Muscle layer of duodenum (tissue), 2 donors: ENCODE measurements around the gene MAP3K14.

Source experiments
- H3K27ac ChIP-seq: one replicate; pipeline ENCODE4 v1.7.0; 2013; ENCODE audit warnings: mild to moderate bottlenecking, low read length
- H3K27me3 ChIP-seq: one replicate; pipeline ENCODE4 v1.7.0; 2013; ENCODE audit warnings: low read depth, mild to moderate bottlenecking, control low read depth, low read length
- H3K36me3 ChIP-seq, 2 donors: one replicate each; pipeline ENCODE4 v1.7.0; 2013; ENCODE audit warnings: low read length in 2 of 2, control low read depth in 1 of 2, mild to moderate bottlenecking in 1 of 2; ENCODE audit not compliant: insufficient read depth in 2 of 2, control insufficient read depth in 1 of 2
- H3K4me1 ChIP-seq, 2 donors: one replicate each; pipeline ENCODE4 v1.7.0; 2013; ENCODE audit warnings: low read length in 2 of 2, mild to moderate bottlenecking in 2 of 2, control low read depth in 1 of 2, moderate library complexity in 1 of 2; ENCODE audit not compliant: insufficient read depth in 2 of 2, control insufficient read depth in 1 of 2
- H3K4me3 ChIP-seq, 2 donors: one replicate each; pipeline ENCODE4 v1.7.0; 2013; ENCODE audit warnings: low read length in 2 of 2, low read depth in 1 of 2, mild to moderate bottlenecking in 1 of 2
- H3K9me3 ChIP-seq, 2 donors: one replicate each; pipeline ENCODE4 v1.7.0; 2013; ENCODE audit warnings: low read length in 2 of 2, control low read depth in 1 of 2, mild to moderate bottlenecking in 1 of 2; ENCODE audit not compliant: control insufficient read depth in 1 of 2
- donor health status: healthy.

Gene MAP3K14

DNA sequence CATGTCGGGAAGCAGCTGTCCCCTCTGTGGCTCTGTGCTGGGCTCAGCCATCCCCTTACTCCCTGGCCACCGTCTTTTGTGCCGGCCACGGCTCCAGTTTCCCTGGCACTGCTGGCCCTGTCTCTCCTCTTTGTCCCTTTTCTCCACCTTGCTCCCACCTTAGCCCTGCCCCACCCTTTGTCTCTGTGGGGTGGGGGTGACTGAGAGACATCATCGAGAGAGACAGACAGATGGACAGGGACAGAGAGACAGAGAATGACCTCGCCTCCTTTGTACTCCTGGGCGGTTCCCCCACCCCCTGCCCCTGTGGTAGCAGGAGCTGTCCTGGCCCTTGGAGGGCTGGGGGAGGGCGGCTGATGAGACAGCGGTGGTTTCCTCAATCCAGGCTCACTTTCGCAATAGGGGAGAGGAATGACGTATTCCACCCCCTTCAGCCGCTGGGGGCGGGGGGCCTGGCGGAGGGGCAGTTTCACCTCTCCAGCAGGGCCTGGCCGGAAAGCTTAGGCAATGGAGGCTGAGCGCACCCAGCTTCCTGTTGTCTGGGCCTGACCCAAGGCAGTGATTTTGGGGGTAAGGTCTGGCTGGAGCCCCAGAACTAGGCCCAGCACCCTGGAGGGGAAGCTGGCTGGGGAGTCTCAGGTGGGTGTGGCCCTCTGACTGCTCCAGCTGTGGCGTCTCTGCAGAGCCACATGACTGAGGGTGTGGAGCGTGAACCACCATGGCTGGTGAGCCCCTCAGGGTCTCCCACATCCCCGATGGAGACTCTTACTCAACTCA is 87.9 kb downstream of the MAP3K14 start:
- Histone ChIP-seq H3K36me3 (no peaks in the 10 kb centered on the region), H3K4me3 (peak overlapping the region; percentile 7 to 34)

GRCh38 chr17:45227926-45228762 is 88.7 kb downstream of the MAP3K14 start:
- Histone ChIP-seq H3K9me3 (no peaks in the 10 kb centered on the region), H3K4me3 (peak overlapping the region; percentile 11 to 34), H3K4me1 (peaks cover 27 to 31% of the 10 kb centered on the region in 2 donors), H3K36me3 (no peaks in the 10 kb centered on the region), H3K27me3 (no peaks in the 10 kb centered on the region), H3K27ac (peak overlapping the region; percentile 79)

More for the DNA sequence above, 87.9 kb downstream of the MAP3K14 start:
- peak overlapping the region; percentile 79 for H3K27ac ChIP-seq
- no peaks in the 10 kb centered on the region for H3K9me3 ChIP-seq
- H3K27me3 ChIP-seq: no peaks in the 10 kb centered on the region
- H3K4me1 ChIP-seq: peaks cover 27 to 31% of the 10 kb centered on the region in 2 donors

DNA sequence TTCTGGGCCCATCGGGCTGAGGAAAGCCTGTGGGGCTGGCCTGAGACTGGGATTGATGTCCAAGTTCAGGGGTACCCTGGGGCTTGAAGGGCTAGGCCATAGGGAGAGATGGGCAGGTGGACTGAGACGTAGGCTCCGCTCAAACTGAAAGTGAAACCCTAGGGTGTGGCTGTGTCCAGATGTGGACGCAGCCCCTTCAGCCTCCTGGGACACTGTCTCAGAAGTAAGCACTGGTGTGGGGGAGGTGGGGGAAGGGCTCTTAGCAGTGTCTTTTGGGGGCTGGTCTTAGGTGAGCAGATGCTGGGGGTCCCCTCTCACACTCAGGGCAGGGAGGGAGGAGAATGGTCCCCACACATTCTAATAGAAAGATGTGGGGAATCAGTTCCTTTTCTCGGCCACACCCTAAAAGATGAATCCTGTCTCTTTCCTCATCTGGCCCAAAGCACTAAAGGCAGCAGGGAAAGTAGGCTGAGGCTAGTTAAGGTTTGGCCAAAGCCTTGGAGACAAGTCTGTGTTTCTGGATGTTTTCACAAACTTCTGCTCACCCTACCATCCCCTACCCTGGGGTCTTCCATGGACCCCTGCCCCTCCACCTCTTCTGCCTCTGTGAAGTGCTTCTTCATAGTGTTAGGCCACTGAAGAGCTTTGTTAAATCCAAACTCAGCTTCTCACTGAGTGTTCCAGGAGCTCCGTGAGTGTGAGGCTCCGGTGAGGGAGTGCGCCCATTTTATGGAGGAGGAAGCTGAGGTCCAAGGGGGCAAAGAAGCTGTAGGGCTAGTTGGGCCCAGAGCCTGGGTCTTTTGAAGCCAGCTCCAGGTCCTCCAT is 89.5 kb downstream of the MAP3K14 start:
- Histone ChIP-seq H3K4me3 (peak overlapping the region; percentile 2 to 70), H3K27ac (peak overlapping the region; percentile 79), H3K36me3 (no peaks in the 10 kb centered on the region), H3K4me1 (peaks cover 27 to 34% of the 10 kb centered on the region in 2 donors), H3K9me3 (no peaks in the 10 kb centered on the region), H3K27me3 (no peaks in the 10 kb centered on the region)

DNA sequence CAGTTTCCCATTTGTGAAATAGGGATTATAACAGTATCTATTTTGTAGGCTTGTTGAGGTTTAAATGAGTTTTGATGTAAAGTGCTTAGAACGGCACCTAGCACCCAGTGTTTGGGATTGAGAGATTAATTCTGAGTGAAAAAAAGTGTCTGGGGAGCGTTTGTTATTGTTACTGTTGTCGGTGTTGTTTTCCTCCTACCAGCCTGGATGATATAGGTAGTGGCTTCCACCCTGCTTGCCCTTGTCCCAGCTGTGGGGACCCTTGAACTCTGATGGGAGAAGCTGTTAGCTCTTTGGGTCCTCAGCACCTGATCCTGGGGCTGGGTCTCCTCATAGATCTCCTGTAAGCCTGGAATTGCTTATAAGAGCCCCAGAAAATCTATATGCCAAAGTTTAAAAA is 90.2 kb downstream of the MAP3K14 start:
- peak overlapping the region; percentile 2 to 70 for H3K4me3 ChIP-seq
- peaks cover 27 to 37% of the 10 kb centered on the region in 2 donors for H3K4me1 ChIP-seq
- no peaks in the 10 kb centered on the region for H3K36me3 ChIP-seq
- peak overlapping the region; percentile 79 for H3K27ac ChIP-seq
- H3K27me3 ChIP-seq: no peaks in the 10 kb centered on the region
- H3K9me3 ChIP-seq: no peaks in the 10 kb centered on the region

- Histone ChIP-seq H3K4me3 (peak overlapping the region; percentile 47 to 70), H3K27ac (peak overlapping the region; percentile 79), H3K36me3 (no peaks in the 10 kb centered on the region), H3K4me1 (peaks cover 27 to 35% of the 10 kb centered on the region in 2 donors), H3K9me3 (no peaks in the 10 kb centered on the region), H3K27me3 (no peaks in the 10 kb centered on the region)
Measured at GRCh38 chr17:45225964-45226530, 90.8 kb downstream of the MAP3K14 start.

DNA sequence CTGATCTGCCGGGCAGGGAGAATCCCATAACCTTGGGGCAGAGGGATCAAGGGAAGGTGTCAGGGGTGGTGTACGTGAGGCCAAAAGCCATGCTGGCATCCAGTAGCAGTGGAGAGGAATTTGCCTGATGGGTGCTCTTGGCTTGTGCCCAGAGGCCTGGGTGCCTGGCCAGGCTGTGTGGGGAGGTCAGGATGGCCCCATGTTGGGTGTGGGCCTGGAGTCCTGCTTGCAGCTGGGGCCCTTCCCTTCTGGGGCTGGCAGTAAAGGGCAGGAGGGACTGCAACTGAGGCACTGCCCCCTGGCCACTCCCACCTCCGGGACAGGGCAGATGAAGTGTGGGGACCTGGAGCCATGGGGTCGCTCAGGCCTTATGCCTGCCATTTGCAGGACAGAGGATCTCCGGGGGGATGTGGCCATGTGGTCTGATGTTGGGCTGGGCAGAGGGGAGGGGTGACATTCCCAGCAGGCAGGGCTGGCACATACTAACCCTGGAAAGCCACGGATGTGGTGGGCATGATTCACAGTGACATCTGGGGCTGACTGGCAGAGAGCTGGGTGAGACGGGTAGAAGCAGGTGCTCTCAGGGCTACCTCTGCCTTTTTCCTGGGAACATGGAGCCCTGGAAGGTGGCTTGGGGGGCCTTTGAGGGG is 91.6 kb downstream of the MAP3K14 start:
- H3K4me1 ChIP-seq: peaks cover 21 to 26% of the 10 kb centered on the region in 2 donors
- H3K27me3 ChIP-seq: no peaks in the 10 kb centered on the region
- H3K27ac ChIP-seq: peak overlapping the region; percentile 79
- peak overlapping the region; percentile 47 to 70 for H3K4me3 ChIP-seq
- H3K9me3 ChIP-seq: no peaks in the 10 kb centered on the region
- no peaks in the 10 kb centered on the region for H3K36me3 ChIP-seq

GRCh38 chr17:45224671-45225050 is 92.2 kb downstream of the MAP3K14 start:
- H3K4me1 ChIP-seq: peaks cover 16 to 21% of the 10 kb centered on the region in 2 donors
- peak overlapping the region; percentile 47 to 70 for H3K4me3 ChIP-seq

DNA sequence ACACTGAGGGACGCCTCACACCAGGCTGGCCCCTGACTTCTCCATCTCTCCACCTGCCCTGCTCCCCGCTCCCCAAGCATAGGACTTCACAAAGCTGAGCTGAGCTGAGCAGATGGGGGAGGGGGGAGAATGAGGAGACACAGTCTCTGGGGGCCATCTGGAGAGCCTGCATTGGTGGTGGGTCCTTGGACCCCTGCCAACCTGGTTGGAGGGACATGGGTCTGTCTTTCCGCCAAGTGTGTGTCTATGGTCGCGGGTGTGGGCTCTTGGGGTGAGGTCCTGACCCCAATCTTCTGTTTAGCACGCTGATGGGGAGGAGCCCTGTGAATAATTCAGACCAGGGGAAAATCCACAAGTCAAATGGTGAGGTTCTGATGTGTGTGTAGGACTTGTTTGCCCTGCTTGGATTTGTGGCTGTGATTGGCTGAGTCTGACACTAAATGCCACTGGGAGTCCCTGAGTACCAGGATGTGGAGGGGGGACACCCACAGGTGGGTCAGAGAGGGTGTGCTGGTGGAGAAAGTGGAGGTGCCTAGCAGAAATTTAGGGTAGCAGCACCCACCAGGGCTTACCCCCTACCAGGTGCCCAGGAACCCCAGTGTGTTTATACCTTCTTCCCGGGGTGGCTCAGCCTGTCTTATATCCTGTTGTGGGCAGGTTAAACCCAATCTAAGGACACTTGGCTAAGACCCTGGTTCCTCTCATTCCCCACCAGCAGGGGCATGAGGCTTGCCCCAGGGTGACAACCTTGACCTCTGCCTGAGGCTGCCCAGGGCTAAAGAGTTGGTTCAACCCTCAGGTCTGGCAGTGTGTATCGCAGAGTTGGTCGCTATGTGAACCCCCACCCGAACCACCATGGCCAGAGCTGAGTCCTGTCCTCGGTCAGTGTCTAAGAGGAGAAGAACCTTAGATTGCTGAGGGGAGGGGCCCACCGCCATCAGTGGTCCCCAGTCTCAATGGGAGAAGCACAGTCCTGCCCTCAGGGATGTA is 93.0 kb downstream of the MAP3K14 start:
- H3K9me3 ChIP-seq: no peaks in the 10 kb centered on the region
- H3K4me3 ChIP-seq: peak overlapping the region; percentile 47 to 70
- H3K36me3 ChIP-seq: no peaks in the 10 kb centered on the region
- H3K27me3 ChIP-seq: no peaks in the 10 kb centered on the region
- peak overlapping the region; percentile 69 for H3K27ac ChIP-seq
- peaks cover 14 to 20% of the 10 kb centered on the region in 2 donors for H3K4me1 ChIP-seq

More at GRCh38 chr17:45224671-45225050, 92.2 kb downstream of the MAP3K14 start:
- Histone ChIP-seq H3K27ac (peak overlapping the region; percentile 79), H3K36me3 (no peaks in the 10 kb centered on the region), H3K9me3 (no peaks in the 10 kb centered on the region), H3K27me3 (no peaks in the 10 kb centered on the region)

- Histone ChIP-seq H3K27me3 (no peaks in the 10 kb centered on the region), H3K36me3 (no peaks in the 10 kb centered on the region), H3K27ac (peak overlapping the region; percentile 69), H3K9me3 (no peaks in the 10 kb centered on the region), H3K4me3 (peak overlapping the region; percentile 47 to 70), H3K4me1 (peaks cover 14 to 16% of the 10 kb centered on the region in 2 donors)
Measured at GRCh38 chr17:45222996-45223538, 93.8 kb downstream of the MAP3K14 start.
